Tibial nerve (tissue), 4 donors: ENCODE measurements around the gene CMSS1.

Experiments
- CTCF ChIP-seq, 5 experiments: fragments of 200-600 bp in 3 of 5; fragments of 450-650 bp in 2 of 5; sonication (generic) in 3 of 5; IDR thresholded peaks; one replicate each; pipeline ENCODE4 v1.5.1; 2016 to 2019; ENCODE audit warnings: antibody characterized with exemption in 5 of 5, mild to moderate bottlenecking in 3 of 5, moderate library complexity in 2 of 5
- EP300 ChIP-seq, 2 donors: sonication (generic); formaldehyde crosslinking; IDR thresholded peaks; one replicate each; pipeline ENCODE4 v1.6.1; 2017; ENCODE audit warnings: antibody characterized with exemption in 2 of 2, mild to moderate bottlenecking in 1 of 2

GRCh38 chr3:99836681-99837080 lies 19.0 kb downstream of the CMSS1 start:
- TF ChIP-seq CTCF (IDR thresholded peaks at IDR 0.05) (no peak), EP300 (IDR thresholded peaks at IDR 0.05) (no peak)
